ENCODE results near the gene SLC44A4. TPM values are rescaled to one million over a fixed set of nuclear protein-coding genes. Genes with fewer than 3 reads are reported as not detected.

SLC44A4 gene
- total and polyA plus RNA-seq, 11 donors, result 0.07 TPM; not detected in 10

DNA sequence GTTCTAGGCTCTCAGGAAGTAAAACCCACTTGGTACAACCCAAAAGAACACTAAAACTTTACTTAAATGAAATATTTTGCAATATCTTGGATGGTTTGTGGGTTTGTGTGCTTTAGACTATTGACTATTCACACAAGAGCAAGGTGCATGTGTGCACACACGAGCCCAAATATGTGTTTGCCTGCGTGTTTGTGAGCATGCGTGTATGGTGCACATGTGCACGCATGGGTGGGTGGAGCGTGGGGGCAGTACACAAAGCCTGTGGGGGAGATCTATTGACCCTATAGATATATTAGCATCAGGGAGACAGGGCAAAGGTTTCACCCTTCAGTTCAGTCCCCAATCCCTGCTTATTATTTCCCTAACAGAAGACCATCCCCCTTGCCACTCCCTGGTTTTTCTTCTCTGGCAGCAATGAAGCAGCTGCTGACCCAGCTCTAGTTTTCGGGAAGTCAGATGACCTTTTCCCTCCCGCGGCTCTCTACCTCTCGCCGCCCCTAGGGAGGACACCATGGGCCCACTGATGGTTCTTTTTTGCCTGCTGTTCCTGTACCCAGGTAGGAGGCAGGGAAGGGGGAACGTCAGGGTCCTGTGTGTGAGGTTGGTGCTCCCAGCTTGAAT, 48.6 kb upstream of the SLC44A4 start, which contains the start of gene C2:
C2 (plus strand) TSS at position 476 of the 621 bp plus-strand sequence; CDS start at position 512, 36 bp downstream.
- Histone ChIP-seq H3K27ac (peak within 1 kb of the TSS in 1 of 12 donors; percentile 75), H3K9me3 (no peaks in the 10 kb centered on the region), H3K27me3 (no peaks in the 10 kb centered on the region), H3K4me3 (peak within 1 kb of the TSS in 9 of 12 donors; percentile 15 to 56 (median 39)), H3K4me1 (peaks cover 0 to 17% (median 0%) of the 10 kb centered on the region in 12 donors), H3K36me3 (no peaks in the 10 kb centered on the region)
- 58 to 62% (median 61%) methylated on average over 11 of the region's 11 CpGs for WGBS, 4 donors
- DNase-seq (no peak), ATAC-seq (peak in 3 of 4 donors; percentile 24 to 31 (median 24))
- no peak for TF ChIP-seq POLR2A (IDR thresholded peaks at IDR 0.05)
- TF ChIP-seq, protein P1, sequence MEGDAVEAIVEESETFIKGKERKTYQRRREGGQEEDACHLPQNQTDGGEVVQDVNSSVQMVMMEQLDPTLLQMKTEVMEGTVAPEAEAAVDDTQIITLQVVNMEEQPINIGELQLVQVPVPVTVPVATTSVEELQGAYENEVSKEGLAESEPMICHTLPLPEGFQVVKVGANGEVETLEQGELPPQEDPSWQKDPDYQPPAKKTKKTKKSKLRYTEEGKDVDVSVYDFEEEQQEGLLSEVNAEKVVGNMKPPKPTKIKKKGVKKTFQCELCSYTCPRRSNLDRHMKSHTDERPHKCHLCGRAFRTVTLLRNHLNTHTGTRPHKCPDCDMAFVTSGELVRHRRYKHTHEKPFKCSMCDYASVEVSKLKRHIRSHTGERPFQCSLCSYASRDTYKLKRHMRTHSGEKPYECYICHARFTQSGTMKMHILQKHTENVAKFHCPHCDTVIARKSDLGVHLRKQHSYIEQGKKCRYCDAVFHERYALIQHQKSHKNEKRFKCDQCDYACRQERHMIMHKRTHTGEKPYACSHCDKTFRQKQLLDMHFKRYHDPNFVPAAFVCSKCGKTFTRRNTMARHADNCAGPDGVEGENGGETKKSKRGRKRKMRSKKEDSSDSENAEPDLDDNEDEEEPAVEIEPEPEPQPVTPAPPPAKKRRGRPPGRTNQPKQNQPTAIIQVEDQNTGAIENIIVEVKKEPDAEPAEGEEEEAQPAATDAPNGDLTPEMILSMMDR (IDR thresholded peaks at IDR 0.05), result no peak
- intact Hi-C loops (cut with DNase I), result no loop called here

- no peaks in the 10 kb centered on the region for H3K36me3 ChIP-seq
- H3K27ac ChIP-seq, result no peak overlapping the region
- no peaks in the 10 kb centered on the region for H3K9me3 ChIP-seq
- peaks cover 0 to 7% (median 0%) of the 10 kb centered on the region in 12 donors for H3K4me1 ChIP-seq
- intact Hi-C loops (cut with DNase I), result no loop called here
- WGBS, 4 donors, result 11 to 15% (median 12%) methylated on average over 5 of the region's 5 CpGs
- ATAC-seq, result no peak
- H3K4me3 ChIP-seq, result no peak overlapping the region
- TF ChIP-seq, protein P1 (IDR thresholded peaks at IDR 0.05), result peak in 2 of 12 donors; percentile 9 to 13
- TF ChIP-seq POLR2A (IDR thresholded peaks at IDR 0.05), result no peak
- no peak for DNase-seq
- no peaks in the 10 kb centered on the region for H3K27me3 ChIP-seq
These were observed 44.1 kb upstream of the SLC44A4 start for GRCh38 chr6:31922942-31923341.

DNA sequence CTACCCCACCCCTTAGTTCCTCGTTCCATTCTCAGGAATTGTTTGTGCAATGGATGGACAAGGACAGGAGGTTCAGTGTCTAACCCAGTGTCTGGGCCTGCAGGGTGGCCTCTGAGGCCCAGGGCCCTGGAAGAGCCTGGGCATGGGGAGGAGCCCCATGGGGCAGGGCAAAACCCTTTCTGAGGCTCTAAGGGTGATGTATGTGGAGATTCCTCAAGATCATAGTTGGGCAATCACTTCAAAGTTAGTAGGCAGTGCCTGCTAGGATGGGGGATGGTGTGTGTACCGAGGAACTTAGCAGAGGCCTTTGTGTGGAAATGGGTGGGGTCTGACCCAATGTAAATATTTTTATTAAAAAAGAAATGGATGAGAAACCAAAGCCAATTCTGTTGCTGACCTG, 42.0 kb upstream of the SLC44A4 start:
- Histone ChIP-seq H3K4me3 (no peak overlapping the region), H3K36me3 (no peaks in the 10 kb centered on the region), H3K27ac (no peak overlapping the region), H3K27me3 (no peaks in the 10 kb centered on the region), H3K4me1 (no peaks in the 10 kb centered on the region), H3K9me3 (no peaks in the 10 kb centered on the region)
- peak in 1 of 4 donors; percentile 39 for ATAC-seq
- WGBS, 4 donors, result 77 to 89% (median 81%) methylated on average over 2 of the region's 2 CpGs
- intact Hi-C loops (cut with DNase I), result no loop called here
- TF ChIP-seq POLR2A (IDR thresholded peaks at IDR 0.05), result no peak
- TF ChIP-seq, protein P1 (IDR thresholded peaks at IDR 0.05), result no peak
- DNase-seq, result no peak

DNA sequence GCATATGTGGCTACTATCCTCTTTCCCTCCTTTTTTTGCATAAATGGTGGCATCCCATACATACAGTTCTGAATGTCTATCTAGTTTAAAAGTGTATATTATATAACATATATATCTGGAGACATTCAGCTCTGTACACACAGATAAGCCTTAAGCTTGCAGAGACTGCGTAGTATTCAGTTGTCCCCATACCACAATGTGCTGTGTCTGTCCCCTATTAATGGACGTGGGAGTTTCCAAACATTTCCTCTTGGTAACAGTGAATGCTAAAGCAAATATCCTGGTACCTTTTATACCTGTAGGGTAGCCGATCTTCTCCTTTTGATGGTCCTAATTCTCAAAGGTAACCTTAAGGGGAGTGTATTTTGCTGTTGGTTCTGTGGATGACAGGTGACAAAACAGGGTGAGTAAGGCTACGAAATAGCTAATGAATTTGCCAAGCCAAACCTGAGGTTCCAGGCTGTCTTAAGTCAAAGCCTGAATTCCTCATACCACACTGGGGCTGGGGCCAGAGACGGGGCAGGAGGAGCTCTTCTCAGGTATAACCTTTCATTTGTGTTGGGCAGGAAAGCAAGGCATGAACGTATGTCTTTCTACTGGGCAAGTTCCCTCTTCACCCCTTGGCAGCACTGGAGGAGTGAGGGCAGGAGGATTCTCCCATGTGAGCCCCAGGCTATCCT, 41.0 kb upstream of the SLC44A4 start:
- ATAC-seq (no peak), DNase-seq (no peak)
- Histone ChIP-seq H3K36me3 (no peaks in the 10 kb centered on the region), H3K27ac (no peak overlapping the region), H3K9me3 (no peaks in the 10 kb centered on the region), H3K27me3 (no peaks in the 10 kb centered on the region), H3K4me1 (no peaks in the 10 kb centered on the region), H3K4me3 (no peak overlapping the region)
- 75 to 81% (median 79%) methylated on average over 6 of the region's 6 CpGs for WGBS, 4 donors
- TF ChIP-seq, protein P1 (IDR thresholded peaks at IDR 0.05), result no peak
- TF ChIP-seq POLR2A (IDR thresholded peaks at IDR 0.05), result no peak
- intact Hi-C loops (cut with DNase I), result no loop called here
